PC-9 (cell line): ENCODE measurements around the gene TMEM51.

ENCODE experiments used
- EZH2 ChIP-seq: fragments of 200-600 bp; sonication (generic); IDR thresholded peaks from 2 replicates; pipeline ENCODE4 v1.8.0; 2017; ENCODE audit warnings: antibody characterized with exemption, low read depth
- TF ChIP-seq, protein P1 (sequence below): fragments of 200-600 bp; sonication (generic); conservative IDR thresholded peaks from 2 replicates; pipeline ENCODE4 v1.6.1; 2017; ENCODE audit warnings: mixed run types, antibody characterized with exemption, mild to moderate bottlenecking, moderate library complexity

DNA sequence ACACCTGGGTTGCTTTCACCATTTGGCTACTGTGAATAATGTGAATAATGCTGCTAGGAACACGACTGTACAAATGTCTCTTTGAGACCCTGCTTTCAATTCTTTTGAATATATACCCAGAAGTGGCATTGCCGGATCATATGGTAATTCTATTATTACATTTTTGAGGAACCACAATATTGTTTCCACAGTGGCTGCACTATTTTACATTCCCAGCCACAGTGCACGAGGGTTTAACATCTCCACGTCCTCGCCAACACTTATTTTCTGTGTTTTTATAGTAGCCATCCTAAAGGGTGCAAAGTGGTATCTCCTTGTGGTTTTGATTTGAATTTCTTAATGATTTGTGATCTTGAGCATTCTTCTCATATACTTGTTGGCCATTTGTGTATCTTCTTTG lies 109.2 kb downstream of the TMEM51 start:
- TF ChIP-seq, protein P1, sequence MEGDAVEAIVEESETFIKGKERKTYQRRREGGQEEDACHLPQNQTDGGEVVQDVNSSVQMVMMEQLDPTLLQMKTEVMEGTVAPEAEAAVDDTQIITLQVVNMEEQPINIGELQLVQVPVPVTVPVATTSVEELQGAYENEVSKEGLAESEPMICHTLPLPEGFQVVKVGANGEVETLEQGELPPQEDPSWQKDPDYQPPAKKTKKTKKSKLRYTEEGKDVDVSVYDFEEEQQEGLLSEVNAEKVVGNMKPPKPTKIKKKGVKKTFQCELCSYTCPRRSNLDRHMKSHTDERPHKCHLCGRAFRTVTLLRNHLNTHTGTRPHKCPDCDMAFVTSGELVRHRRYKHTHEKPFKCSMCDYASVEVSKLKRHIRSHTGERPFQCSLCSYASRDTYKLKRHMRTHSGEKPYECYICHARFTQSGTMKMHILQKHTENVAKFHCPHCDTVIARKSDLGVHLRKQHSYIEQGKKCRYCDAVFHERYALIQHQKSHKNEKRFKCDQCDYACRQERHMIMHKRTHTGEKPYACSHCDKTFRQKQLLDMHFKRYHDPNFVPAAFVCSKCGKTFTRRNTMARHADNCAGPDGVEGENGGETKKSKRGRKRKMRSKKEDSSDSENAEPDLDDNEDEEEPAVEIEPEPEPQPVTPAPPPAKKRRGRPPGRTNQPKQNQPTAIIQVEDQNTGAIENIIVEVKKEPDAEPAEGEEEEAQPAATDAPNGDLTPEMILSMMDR = no peak
- no peak for TF ChIP-seq EZH2
